Measurements from ENCODE around the gene REC114.

REC114 gene

GRCh38 chr15:73583544-73583943 lies 140.6 kb downstream of the REC114 start:
- no peak for DNase-seq

- DNase-seq: no peak
Measured at GRCh38 chr15:73584699-73585420, 141.9 kb downstream of the REC114 start.

GRCh38 chr15:73585871-73586654 lies 143.1 kb downstream of the REC114 start:
- no peak for DNase-seq

- no peak for DNase-seq
Measured at GRCh38 chr15:73589766-73590165, 146.8 kb downstream of the REC114 start.

- DNase-seq: no peak
Measured at GRCh38 chr15:73590263-73590662, 147.3 kb downstream of the REC114 start.

- DNase-seq: no peak
Measured at GRCh38 chr15:73593304-73594074, 150.5 kb downstream of the REC114 start.

- no peak for DNase-seq
Measured at GRCh38 chr15:73594109-73594508, 151.1 kb downstream of the REC114 start.

GRCh38 chr15:73596174-73596573 lies 153.2 kb downstream of the REC114 start:
- DNase-seq: no peak

DNA sequence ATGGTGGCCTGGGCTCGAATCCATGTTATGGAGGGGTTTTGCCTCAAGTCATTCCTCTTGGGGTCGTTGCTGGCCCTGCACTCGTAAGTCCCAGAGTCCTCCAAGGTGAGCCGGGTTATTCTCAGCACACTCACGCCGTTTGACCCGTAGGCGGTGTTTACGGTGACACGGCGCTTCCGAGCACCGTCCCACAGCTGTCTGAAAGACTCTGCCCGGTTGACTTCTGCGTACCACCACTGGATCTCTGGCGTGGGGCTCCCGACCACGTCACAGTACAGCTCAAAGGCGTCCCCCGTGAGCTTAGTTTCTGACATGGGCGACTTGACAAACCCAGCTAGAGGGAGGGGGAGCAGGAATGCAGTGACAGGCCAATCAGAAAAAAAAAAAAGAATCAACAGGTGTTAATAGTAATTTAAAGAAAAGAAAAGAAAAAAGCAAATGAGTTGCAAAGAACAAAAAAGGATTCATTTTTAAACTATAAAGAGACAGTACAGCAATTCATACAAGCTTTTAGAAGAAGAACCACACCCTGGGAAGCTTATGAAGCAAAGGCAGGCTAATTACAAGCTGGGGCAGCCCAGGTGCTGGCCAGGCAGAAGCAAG lies 154.2 kb downstream of the REC114 start:
- no peak for DNase-seq

GRCh38 chr15:73598530-73599160 lies 155.7 kb downstream of the REC114 start:
- DNase-seq: no peak

GRCh38 chr15:73599934-73600333 lies 157.0 kb downstream of the REC114 start:
- DNase-seq: no peak

DNA sequence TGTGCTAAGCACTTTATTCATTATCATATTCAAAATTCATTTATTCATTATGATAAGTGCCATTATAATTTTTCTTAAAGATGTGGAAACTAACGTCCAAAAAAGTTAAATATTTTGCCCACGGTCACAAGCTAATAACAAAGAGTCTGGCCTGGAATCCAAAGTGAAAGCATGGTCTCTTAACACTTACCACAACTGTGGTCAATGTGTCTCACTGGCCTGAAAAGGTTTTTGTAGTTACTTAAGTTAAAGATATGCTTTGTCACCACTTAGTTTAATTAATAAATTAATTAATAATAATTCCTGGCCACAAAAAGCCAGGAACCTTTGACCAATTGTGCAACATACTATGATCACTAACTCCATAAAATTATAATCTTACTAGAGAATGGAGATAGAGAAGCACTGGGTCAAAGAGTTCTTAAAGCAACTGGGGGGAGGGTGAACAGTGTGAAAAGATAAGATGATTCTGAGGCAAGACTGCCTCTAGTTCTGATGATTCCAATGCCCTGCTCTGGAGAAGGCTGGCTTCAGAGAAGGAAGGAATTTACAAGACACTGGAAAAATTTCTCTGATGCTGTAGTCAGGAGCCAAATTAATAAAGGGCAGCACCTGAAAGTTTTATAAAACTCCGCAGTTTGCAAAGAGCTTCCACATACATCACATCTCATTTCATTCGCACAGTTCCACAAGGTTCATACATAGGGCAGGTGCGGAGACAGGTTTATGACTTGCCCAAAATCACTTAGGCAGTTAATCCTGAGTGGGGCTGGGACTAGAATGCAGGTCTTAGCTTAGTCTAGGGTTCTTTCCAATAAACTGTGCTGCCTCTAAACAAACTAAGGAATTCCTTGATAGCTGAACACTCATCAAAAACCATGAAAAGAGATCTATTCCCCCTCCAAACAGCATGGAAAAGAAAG lies 157.7 kb downstream of the REC114 start:
- DNase-seq: no peak

GRCh38 chr15:73601451-73602445 lies 158.8 kb downstream of the REC114 start:
- DNase-seq: no peak

- no peak for DNase-seq
Measured at GRCh38 chr15:73602446-73602843, 159.5 kb downstream of the REC114 start.

DNA sequence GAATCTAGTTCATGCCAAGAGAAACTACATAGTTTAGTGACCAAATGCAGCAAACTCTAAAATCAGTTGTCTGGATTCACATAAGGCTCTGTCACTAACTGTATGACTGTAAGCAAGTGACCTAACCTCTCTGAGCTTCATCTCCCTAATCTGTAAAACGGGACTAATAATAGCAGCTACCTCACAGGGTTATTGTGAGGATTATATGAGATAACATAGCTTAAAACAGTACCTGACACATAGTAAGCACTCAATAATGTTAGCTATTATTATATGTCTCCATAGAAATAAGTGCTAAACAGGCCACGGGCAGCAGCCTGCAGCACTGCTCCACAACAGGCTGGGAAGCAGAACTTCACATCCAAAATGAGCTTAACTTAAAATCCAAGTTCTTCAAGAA lies 160.0 kb downstream of the REC114 start:
- no peak for DNase-seq

GRCh38 chr15:73604477-73604876 lies 161.5 kb downstream of the REC114 start:
- DNase-seq: no peak

- no peak for DNase-seq
Measured at GRCh38 chr15:73605759-73606436, 162.9 kb downstream of the REC114 start.

GRCh38 chr15:73607405-73607804 lies 164.4 kb downstream of the REC114 start:
- DNase-seq: no peak

GRCh38 chr15:73607843-73608242 lies 164.9 kb downstream of the REC114 start:
- no peak for DNase-seq

- DNase-seq: no peak
Measured at GRCh38 chr15:73608475-73608874, 165.5 kb downstream of the REC114 start.
